GM13976 (cell line): ENCODE results near the gene GAP43.

Source experiments
- DNase-seq: peaks from one replicate; pipeline ENCODE4 v3.0.0; 2012; ENCODE audit warnings: low spot score
- in situ Hi-C: fragments of 300-500 bp; cut with MboI; formaldehyde crosslinking; loops from one replicate; pipeline ENCODE4 v1.12.0; 2022; ENCODE audit warnings: low sequenced_read_pairs, mixed read lengths, inconsistent platforms; ENCODE audit not compliant: unreplicated experiment
- TF ChIP-seq, protein P1 (sequence below): IDR thresholded peaks from 2 replicates; pipeline ENCODE4 v1.5.1; 2012; ENCODE audit warnings: borderline replicate concordance, mild to moderate bottlenecking; ENCODE audit not compliant: insufficient read depth; ENCODE audit errors: extremely low read depth, missing control alignments, control extremely low read depth

The GAP43 gene

DNA sequence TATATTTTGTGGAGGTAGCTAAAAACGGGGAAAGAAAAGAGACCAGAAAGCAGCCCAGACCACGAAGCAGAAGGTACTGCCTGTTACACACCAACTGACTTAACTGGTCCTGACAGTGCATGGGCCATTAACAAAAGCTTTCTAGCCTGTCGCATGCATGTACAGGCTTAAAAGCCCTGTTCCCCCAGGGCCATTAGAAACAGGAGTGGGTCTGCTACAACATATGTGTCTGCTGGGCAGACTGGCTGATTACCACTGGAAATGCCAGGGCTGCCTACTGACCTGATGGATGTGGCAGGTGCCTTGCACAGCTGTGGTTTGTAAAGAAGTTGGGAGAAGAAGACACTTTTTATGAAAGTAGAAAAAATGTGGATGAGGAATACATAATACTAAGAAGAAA lies 137.4 kb downstream of the GAP43 start:
- DNase-seq: no peak
- in situ Hi-C loops: no loop called here
- TF ChIP-seq, protein P1, sequence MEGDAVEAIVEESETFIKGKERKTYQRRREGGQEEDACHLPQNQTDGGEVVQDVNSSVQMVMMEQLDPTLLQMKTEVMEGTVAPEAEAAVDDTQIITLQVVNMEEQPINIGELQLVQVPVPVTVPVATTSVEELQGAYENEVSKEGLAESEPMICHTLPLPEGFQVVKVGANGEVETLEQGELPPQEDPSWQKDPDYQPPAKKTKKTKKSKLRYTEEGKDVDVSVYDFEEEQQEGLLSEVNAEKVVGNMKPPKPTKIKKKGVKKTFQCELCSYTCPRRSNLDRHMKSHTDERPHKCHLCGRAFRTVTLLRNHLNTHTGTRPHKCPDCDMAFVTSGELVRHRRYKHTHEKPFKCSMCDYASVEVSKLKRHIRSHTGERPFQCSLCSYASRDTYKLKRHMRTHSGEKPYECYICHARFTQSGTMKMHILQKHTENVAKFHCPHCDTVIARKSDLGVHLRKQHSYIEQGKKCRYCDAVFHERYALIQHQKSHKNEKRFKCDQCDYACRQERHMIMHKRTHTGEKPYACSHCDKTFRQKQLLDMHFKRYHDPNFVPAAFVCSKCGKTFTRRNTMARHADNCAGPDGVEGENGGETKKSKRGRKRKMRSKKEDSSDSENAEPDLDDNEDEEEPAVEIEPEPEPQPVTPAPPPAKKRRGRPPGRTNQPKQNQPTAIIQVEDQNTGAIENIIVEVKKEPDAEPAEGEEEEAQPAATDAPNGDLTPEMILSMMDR: no peak

DNA sequence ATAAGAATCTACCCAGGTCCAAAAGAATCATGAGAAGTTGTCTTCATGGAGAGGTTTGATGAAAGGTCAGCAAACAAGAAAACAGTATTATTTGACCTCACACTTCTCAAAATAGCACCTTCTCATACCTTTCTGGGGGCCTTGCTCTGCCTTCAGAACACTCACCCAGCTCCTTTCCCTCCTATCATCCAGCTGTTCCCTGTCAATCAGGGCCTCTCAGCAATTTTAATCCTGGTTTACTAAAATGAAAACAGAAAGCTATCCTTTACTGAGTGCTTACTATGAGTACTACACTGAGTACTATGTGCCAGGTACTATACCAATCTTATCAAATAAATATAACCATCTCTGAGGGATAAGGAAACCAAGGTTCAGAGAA lies 138.6 kb downstream of the GAP43 start:
- in situ Hi-C loops: no loop called here
- TF ChIP-seq, protein P1: no peak
- DNase-seq: no peak

DNA sequence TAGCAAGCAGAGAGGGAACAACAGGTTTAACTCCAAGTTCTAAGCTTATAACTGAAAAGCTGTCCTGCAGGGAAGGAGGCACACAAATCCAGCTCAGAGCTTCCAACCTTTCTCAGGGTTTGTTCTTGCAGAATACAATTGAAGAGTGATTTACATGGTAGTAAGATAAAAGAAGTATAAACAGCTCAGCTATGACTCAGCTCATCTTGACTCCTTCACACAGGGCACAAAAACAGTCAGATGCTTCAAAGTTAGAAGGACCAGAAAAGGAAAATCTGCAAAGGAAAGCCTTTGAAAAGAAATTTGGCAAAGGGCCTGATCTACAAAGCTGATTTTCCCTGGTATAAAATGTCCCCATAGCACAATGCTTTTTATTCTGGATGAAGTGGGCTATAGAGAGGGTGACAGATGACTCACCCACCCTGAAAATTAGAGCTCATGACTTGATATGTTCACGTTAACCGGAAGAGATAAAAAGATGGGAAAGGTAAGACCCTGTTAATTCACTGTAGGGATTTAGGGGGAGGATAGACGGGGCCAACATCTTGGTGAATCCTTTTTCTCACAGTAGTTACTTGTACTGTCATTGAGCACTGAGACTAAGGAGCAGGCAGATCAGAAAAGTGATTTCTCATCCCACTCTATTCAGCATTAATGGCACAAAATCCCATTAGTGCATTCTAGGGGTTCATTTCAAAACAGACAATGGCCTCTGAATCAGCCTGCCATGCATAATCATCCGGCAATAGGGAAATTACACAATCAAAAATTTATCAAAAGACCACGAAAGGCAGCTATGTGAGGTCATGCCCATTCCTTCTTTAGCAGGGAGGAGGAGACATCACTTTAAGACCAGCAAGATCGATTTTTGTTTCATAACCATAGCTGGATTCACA lies 143.5 kb downstream of the GAP43 start:
- TF ChIP-seq, protein P1: no peak
- in situ Hi-C loops: no loop called here
- DNase-seq: no peak

DNA sequence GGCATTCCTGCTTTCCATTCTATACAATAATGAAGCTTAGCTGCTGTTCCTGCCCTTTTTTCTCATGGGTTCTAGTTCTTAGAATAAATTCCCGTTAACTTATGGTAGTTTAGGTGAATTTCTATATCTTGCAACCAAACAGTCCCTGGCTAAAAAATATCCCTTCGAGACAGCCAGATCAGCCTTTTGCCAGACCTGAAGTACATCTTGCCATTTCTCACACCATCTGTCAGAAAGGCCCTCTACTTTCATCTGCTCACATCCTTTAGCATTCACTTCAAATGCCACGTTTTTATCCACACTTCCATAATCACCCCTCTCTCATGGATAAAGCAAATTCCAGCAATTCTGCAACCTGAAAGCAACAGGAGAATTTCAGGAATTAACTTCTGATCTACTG lies 145.4 kb downstream of the GAP43 start:
- in situ Hi-C loops: no loop called here
- TF ChIP-seq, protein P1: no peak
- no peak for DNase-seq
